Panc1 (cell line): ENCODE data around the gene JAKMIP3.

ENCODE experiments used
- POLR2AphosphoS5 ChIP-seq: IDR thresholded peaks from 2 replicates; pipeline ENCODE4 v1.6.1; 2012; ENCODE audit warnings: mild to moderate bottlenecking, low read depth, low read length, moderate library complexity
- SIN3A ChIP-seq: IDR thresholded peaks from 2 replicates; pipeline ENCODE4 v1.6.1; 2012; ENCODE audit warnings: low read depth, mild to moderate bottlenecking, low read length, moderate library complexity, borderline replicate concordance; ENCODE audit not compliant: insufficient read depth
- TF ChIP-seq, protein P1 (sequence below), 2 experiments: IDR thresholded peaks; 2 replicates each; pipeline ENCODE4 v1.6.1; 2011 to 2012; ENCODE audit warnings: low read depth in 2 of 2, control low read depth in 1 of 2, low read length in 1 of 2, mild to moderate bottlenecking in 1 of 2, moderate library complexity in 1 of 2; ENCODE audit not compliant: insufficient read depth in 1 of 2
- TF ChIP-seq, protein P2 (sequence below): fragments of 450-650 bp; IDR thresholded peaks from 2 replicates; pipeline ENCODE4 v1.5.1; 2017; ENCODE audit warnings: mild to moderate bottlenecking

DNA sequence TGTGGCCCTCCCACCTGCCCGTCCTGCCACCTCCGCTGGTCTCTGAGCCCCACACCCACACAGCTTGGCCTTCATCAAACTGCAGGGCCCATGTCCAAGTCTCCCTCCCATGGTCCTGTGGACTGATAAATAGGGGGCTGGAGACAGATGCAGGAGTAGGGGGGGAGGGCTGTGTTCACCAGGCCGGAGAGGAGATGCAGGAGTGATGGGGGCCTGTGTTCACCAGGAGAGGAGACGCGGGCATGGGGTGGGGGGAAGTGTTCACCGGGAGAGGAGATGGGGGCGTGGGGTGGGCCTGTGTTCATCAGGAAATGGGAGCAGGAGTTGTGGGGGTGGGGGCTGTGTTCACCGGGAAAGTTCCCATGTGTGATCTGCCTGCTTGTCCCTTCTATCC is 37.0 kb downstream of the JAKMIP3 start:
- no peak for TF ChIP-seq POLR2AphosphoS5
- TF ChIP-seq SIN3A = no peak
- TF ChIP-seq, protein P1, sequence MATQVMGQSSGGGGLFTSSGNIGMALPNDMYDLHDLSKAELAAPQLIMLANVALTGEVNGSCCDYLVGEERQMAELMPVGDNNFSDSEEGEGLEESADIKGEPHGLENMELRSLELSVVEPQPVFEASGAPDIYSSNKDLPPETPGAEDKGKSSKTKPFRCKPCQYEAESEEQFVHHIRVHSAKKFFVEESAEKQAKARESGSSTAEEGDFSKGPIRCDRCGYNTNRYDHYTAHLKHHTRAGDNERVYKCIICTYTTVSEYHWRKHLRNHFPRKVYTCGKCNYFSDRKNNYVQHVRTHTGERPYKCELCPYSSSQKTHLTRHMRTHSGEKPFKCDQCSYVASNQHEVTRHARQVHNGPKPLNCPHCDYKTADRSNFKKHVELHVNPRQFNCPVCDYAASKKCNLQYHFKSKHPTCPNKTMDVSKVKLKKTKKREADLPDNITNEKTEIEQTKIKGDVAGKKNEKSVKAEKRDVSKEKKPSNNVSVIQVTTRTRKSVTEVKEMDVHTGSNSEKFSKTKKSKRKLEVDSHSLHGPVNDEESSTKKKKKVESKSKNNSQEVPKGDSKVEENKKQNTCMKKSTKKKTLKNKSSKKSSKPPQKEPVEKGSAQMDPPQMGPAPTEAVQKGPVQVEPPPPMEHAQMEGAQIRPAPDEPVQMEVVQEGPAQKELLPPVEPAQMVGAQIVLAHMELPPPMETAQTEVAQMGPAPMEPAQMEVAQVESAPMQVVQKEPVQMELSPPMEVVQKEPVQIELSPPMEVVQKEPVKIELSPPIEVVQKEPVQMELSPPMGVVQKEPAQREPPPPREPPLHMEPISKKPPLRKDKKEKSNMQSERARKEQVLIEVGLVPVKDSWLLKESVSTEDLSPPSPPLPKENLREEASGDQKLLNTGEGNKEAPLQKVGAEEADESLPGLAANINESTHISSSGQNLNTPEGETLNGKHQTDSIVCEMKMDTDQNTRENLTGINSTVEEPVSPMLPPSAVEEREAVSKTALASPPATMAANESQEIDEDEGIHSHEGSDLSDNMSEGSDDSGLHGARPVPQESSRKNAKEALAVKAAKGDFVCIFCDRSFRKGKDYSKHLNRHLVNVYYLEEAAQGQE (IDR thresholded peaks at IDR 0.05; ENCODE audit: insufficient read depth in 1 of 2, low read depth in 2 of 2, low read length in 1 of 2) = no peak
- TF ChIP-seq, protein P2, sequence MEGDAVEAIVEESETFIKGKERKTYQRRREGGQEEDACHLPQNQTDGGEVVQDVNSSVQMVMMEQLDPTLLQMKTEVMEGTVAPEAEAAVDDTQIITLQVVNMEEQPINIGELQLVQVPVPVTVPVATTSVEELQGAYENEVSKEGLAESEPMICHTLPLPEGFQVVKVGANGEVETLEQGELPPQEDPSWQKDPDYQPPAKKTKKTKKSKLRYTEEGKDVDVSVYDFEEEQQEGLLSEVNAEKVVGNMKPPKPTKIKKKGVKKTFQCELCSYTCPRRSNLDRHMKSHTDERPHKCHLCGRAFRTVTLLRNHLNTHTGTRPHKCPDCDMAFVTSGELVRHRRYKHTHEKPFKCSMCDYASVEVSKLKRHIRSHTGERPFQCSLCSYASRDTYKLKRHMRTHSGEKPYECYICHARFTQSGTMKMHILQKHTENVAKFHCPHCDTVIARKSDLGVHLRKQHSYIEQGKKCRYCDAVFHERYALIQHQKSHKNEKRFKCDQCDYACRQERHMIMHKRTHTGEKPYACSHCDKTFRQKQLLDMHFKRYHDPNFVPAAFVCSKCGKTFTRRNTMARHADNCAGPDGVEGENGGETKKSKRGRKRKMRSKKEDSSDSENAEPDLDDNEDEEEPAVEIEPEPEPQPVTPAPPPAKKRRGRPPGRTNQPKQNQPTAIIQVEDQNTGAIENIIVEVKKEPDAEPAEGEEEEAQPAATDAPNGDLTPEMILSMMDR = no peak
